Activated B cell treated with CpG ODN at 0.5 μM for 24 hours (primary cell): ENCODE measurements around the gene LONP2. TPM values are rescaled to one million over a fixed set of nuclear protein-coding genes. Genes with fewer than 3 reads are reported as not detected.
A peak's percentile ranks its signal among the peaks of the same experiment; 100 is the strongest.
"Not testable (repeated sequence)": the region's sequence is repeated elsewhere in the genome, so short reads cannot be mapped to it uniquely, and the experiment has no call there.

Experiments
- ATAC-seq: fragments of 200-7000 bp; cut with Tn5 transposase; one replicate; pipeline ENCODE4 v1.10.0; 2021; ENCODE audit warnings: low read depth, mild to moderate bottlenecking, moderate library complexity
- CTCF ChIA-PET: fragments of 350-600 bp; sonication (Branson Sonifier 250); formaldehyde crosslinking; loops from one replicate; lab custom pipeline; 2021; ENCODE audit warnings: antibody characterized with exemption; lab: Charles Lee
- POLR2A ChIA-PET: fragments of 350-600 bp; sonication (Branson Sonifier 250); formaldehyde crosslinking; loops from one replicate; lab custom pipeline; 2021; ENCODE audit warnings: antibody characterized with exemption; lab: Charles Lee
- DNase-seq: peaks from one replicate; pipeline ENCODE4 v3.0.0; 2022
- H3K27ac Mint-ChIP-seq: one replicate; pipeline ENCODE4 v1.8.0; 2020; ENCODE audit warnings: mixed read lengths
- H3K27me3 Mint-ChIP-seq: one replicate; pipeline ENCODE4 v1.8.0; 2021; ENCODE audit warnings: mixed read lengths
- H3K36me3 Mint-ChIP-seq: one replicate; pipeline ENCODE4 v1.8.0; 2021; ENCODE audit warnings: low read depth, mixed read lengths
- H3K4me1 Mint-ChIP-seq: one replicate; pipeline ENCODE4 v1.8.0; 2021; ENCODE audit warnings: mixed read lengths
- H3K4me3 Mint-ChIP-seq: one replicate; pipeline ENCODE4 v1.8.0; 2020; ENCODE audit warnings: mild to moderate bottlenecking, mixed read lengths
- H3K9me3 Mint-ChIP-seq: one replicate; pipeline ENCODE4 v1.8.0; 2020; ENCODE audit warnings: mixed read lengths
- CTCF ChIP-seq: fragments of 200-600 bp; IDR thresholded peaks from one replicate; pipeline ENCODE4 v1.8.0; 2022; ENCODE audit warnings: antibody characterized with exemption, mild to moderate bottlenecking
- intact Hi-C: fragments of 100-400 bp; cut with micrococcal nuclease; formaldehyde crosslinking; loops from one replicate; pipeline ENCODE4 v1.15.1; 2024
- total RNA-seq: library from RNA; stranded (reverse); gene quantifications from 2 replicates; pipeline ENCODE4 v1.2.3, GENCODE V29; 2022

Gene LONP2
- total RNA-seq, 1 donor from 2014 or later = 72.7 TPM

GRCh38 chr16:48352648-48353390 is 108.7 kb downstream of the LONP2 start:
- POLR2A ChIA-PET = interaction anchor here (1.0 kb wide), 1 partner anchor 168 kb away, joined by 9 read pairs; no protein-coding TSS in a partner anchor
- H3K27me3 Mint-ChIP-seq = no peaks in the 10 kb centered on the region
- H3K4me1 Mint-ChIP-seq = peaks cover 22% of the 10 kb centered on the region
- H3K4me3 Mint-ChIP-seq = no peak overlapping the region
- DNase-seq (no peak), ATAC-seq (no peak)
- no peaks in the 10 kb centered on the region for H3K9me3 Mint-ChIP-seq
- H3K36me3 Mint-ChIP-seq = peaks cover 59% of the 10 kb centered on the region
- TF ChIP-seq CTCF = no peak
- CTCF ChIA-PET = interaction anchor here (0.8 to 6.6 kb wide), 5 partner anchors 174 to 278 kb away, joined by 3 to 74 read pairs (median 11); no protein-coding TSS in a partner anchor
- H3K27ac Mint-ChIP-seq = no peak overlapping the region
- intact Hi-C loops = loop anchor here (1.0 kb wide), 5 partner anchors 173 to 277 kb away; no protein-coding TSS in a partner anchor

DNA sequence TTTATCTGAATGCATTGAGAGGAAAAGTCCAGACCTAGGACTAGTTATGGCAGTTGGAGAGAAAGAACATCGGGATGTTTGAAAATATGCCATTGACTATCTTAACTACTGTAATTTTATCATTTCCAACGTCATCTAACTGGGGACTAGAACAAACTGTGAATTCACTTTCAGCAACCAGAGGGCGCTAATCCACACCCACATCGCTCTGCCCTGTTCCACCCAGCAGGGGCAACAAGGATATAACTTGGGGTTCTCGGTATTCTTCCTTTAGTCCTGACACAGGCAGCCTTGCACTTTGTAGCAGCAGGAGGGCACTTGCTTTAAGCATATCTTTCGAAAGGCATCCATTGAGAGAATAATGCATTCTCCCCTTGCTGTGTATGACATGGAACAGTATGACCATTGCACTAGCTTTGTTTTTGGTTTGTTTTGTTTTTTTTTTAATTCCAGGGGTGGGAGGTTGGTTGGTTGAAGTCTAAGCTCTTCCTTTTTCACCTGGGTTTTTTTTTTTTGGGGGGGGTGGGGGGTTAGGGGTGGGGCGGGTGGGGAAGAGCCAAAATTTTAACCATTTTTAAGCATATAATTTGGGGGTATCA is 109.6 kb downstream of the LONP2 start:
- peaks cover 62% of the 10 kb centered on the region for H3K36me3 Mint-ChIP-seq
- ChIA-PET POLR2A (interaction anchor here (0.6 to 1.2 kb wide), 6 partner anchors 167 to 270 kb away, joined by 3 to 23 read pairs (median 6); no protein-coding TSS in a partner anchor), CTCF (interaction anchor here (1.0 to 6.6 kb wide), 8 partner anchors 13 to 277 kb away, joined by 3 to 74 read pairs (median 7); no protein-coding TSS in a partner anchor)
- TF ChIP-seq CTCF = peak; percentile 53
- peaks cover 28% of the 10 kb centered on the region for H3K4me1 Mint-ChIP-seq
- DNase-seq = no peak
- no peak overlapping the region for H3K4me3 Mint-ChIP-seq
- H3K27ac Mint-ChIP-seq = peak overlapping the region; percentile 5
- intact Hi-C loops = loop anchor here (1.0 kb wide), 5 partner anchors 173 to 277 kb away; no protein-coding TSS in a partner anchor
- ATAC-seq = peak; percentile 93
- no peaks in the 10 kb centered on the region for H3K27me3 Mint-ChIP-seq
- no peaks in the 10 kb centered on the region for H3K9me3 Mint-ChIP-seq

DNA sequence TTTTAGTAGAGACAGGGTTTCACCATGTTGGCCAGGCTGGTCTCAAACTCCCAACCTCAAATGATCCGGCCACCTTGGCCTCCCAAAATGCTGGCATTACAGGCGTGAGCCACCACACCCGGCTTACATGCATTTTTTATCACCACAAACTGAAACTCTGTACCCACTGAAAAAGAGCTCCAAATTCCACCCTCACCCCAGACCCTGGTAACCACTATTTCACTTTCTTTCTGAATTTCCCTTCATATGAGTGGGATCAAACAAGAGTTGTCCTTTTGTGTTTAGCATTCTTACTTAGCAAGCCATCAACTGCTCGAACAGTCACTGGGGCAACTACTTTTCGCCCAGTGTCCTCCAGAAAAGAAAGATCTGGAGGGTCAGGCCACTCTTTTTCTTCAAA is 110.3 kb downstream of the LONP2 start:
- ChIA-PET POLR2A (interaction anchor here (0.7 to 1.5 kb wide), 4 partner anchors 12 to 269 kb away, joined by 3 to 23 read pairs (median 7); no protein-coding TSS in a partner anchor), CTCF (interaction anchor here (1.0 to 6.6 kb wide), 8 partner anchors 12 to 276 kb away, joined by 3 to 74 read pairs (median 7); no protein-coding TSS in a partner anchor)
- intact Hi-C loops, ATAC-seq, H3K4me3 Mint-ChIP-seq, H3K9me3 Mint-ChIP-seq, DNase-seq, H3K27me3 Mint-ChIP-seq, H3K27ac Mint-ChIP-seq: not testable (repeated sequence)
- Mint-ChIP-seq H3K36me3 (peaks cover 59% of the 10 kb centered on the region), H3K4me1 (peaks cover 28% of the 10 kb centered on the region)

DNA sequence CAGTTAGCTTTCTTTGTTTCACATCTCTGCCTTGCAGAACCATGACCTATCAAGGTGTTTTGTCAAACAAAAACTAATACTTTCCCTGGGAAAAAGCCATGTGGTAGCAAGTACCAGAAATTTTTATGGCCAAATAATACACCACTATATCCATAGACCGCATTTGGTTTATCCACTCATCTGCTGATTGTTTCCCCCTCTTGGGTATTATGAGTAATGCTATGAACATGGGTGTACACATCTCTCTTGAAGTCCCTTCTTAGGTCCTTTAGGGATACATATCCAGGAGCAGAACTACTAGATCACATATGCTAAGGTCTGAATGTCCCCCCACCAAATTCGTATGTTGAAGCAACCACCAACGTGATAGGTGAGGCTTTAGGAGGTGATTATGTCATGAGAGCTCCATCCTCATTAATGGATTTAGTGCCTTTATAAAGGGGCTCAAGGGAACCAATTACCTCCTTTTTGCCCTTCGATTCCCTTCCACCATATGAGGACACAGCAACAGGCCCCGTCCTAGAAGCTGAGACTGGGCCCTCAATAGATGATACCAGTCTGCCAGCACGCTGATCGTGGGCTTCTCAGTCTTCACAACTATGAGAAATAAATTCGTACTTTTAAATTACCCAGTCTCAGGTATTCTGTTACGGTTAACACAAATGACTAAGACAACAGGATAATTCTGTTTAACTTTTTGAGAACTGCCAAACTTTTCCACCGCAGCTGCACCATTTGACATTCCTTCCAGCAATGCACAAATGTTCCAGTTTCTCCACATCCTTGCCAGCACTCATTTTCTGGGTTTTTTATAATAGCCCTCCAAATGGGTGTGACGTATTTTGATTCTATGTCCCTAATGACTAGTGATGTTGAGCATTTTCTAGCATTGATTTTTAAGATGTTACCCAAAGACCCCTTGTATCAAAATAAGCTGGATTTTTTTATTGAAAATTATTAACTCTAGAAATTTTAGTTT is 111.1 kb downstream of the LONP2 start:
- no peak for DNase-seq
- POLR2A ChIA-PET = interaction anchor here (1.2 to 1.5 kb wide), 2 partner anchors 11 to 253 kb away, joined by 3 to 6 read pairs; no protein-coding TSS in a partner anchor
- no peaks in the 10 kb centered on the region for H3K9me3 Mint-ChIP-seq
- H3K27ac Mint-ChIP-seq = no peak overlapping the region
- peaks cover 53% of the 10 kb centered on the region for H3K36me3 Mint-ChIP-seq
- H3K27me3 Mint-ChIP-seq = no peaks in the 10 kb centered on the region
- intact Hi-C loops = no loop called here
- no peak for TF ChIP-seq CTCF
- CTCF ChIA-PET = interaction anchor here (0.6 to 6.6 kb wide), 10 partner anchors 13 to 275 kb away, joined by 3 to 74 read pairs (median 6); no protein-coding TSS in a partner anchor
- no peak for ATAC-seq
- peaks cover 32% of the 10 kb centered on the region for H3K4me1 Mint-ChIP-seq
- H3K4me3 Mint-ChIP-seq = no peak overlapping the region
